Lower leg skin (tissue), 4 donors: Measurements from ENCODE around the gene SMARCA5. TPM values are rescaled to one million over a fixed set of nuclear protein-coding genes. Genes with fewer than 3 reads are reported as not detected.

Source experiments
- DNase-seq, 2 donors: peaks; one replicate each; pipeline ENCODE4 v3.0.0-alpha.2; 2019; ENCODE audit warnings: low spot score in 2 of 2
- H3K4me3 ChIP-seq: fragments of 200-600 bp; sonication (generic); 2 replicates; pipeline ENCODE4 v1.5.1; 2017; ENCODE audit warnings: mild to moderate bottlenecking, low read depth; ENCODE audit not compliant: poor library complexity, severe bottlenecking
- POLR2A ChIP-seq, 2 donors: fragments of 450-650 bp; IDR thresholded peaks; one replicate each; pipeline ENCODE4 v1.6.1; 2016 to 2017; ENCODE audit warnings: antibody characterized with exemption in 2 of 2, mild to moderate bottlenecking in 1 of 2, moderate library complexity in 1 of 2
- WGBS, 2 donors: methylation state at CpG; one replicate each; pipeline ENCODE4 v1.1.5; 2018; 5-methylcytosine and 5-hydroxymethylcytosine counted together
- intact Hi-C: fragments of 100-400 bp; cut with DNase I; formaldehyde crosslinking; loops from one replicate; pipeline ENCODE4 v1.15.0; 2023; ENCODE audit warnings: low total_unique reads
- total RNA-seq, 4 donors: library from RNA; depleted of rRNA; stranded (reverse); fragments of >200 nt; gene quantifications; one replicate each; pipeline ENCODE4 v1.1.0, GENCODE V29; 2016
- TF ChIP-seq, protein P1 (sequence below), 3 donors: fragments of 450-650 bp; IDR thresholded peaks; one replicate each; pipeline ENCODE4 v1.5.1; 2016; ENCODE audit warnings: antibody characterized with exemption in 3 of 3, mild to moderate bottlenecking in 3 of 3, moderate library complexity in 2 of 3

SMARCA5 gene
- total RNA-seq, 4 donors from 2014 or later, result 13.5 to 55.1 (median 18.7) TPM

DNA sequence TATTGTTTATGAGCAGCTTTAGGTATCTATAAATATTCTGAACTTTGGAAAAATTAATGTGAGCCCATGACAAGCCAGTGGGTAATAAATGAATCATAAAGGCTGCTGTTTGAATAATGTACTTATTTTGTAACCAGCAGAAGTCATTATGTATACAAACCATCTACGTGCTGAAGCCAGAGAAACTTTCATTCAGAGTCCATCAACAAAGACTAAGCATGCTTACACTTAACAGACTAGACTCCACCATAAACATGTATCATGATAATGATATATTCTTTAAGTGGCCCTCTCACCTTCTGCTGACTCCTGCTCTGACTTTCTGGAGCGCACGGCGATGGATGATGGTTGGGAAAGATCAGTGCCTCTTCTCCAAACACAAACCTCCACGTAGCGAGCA is 72.0 kb downstream of the SMARCA5 start:
- intact Hi-C loops, result no loop called here
- 89 to 91% methylated on average over 6 of the region's 6 CpGs for WGBS, 2 donors
- no peak overlapping the region for H3K4me3 ChIP-seq
- no peak for DNase-seq
- no peak for TF ChIP-seq POLR2A (IDR thresholded peaks at IDR 0.05)
- TF ChIP-seq, protein P1, sequence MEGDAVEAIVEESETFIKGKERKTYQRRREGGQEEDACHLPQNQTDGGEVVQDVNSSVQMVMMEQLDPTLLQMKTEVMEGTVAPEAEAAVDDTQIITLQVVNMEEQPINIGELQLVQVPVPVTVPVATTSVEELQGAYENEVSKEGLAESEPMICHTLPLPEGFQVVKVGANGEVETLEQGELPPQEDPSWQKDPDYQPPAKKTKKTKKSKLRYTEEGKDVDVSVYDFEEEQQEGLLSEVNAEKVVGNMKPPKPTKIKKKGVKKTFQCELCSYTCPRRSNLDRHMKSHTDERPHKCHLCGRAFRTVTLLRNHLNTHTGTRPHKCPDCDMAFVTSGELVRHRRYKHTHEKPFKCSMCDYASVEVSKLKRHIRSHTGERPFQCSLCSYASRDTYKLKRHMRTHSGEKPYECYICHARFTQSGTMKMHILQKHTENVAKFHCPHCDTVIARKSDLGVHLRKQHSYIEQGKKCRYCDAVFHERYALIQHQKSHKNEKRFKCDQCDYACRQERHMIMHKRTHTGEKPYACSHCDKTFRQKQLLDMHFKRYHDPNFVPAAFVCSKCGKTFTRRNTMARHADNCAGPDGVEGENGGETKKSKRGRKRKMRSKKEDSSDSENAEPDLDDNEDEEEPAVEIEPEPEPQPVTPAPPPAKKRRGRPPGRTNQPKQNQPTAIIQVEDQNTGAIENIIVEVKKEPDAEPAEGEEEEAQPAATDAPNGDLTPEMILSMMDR (IDR thresholded peaks at IDR 0.05), result no peak

DNA sequence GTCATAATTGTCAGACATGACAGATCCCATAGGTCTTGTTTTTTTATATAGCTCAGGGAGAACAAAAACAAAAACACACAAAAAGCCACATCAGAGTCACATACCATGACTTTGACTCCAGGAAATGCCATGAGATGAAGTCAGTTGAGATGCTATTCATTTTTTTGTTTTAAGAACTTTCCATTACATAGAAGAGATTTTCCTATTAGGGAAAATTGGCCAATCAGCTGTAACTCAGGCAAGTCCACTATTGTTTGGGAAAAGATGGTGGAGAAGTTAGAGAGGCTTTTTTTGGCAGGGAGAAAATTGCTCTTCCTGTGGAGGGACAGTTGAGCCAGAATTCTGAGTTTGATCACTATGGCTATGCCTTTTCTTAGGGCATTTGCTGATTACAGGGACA is 72.6 kb downstream of the SMARCA5 start:
- no peak for TF ChIP-seq POLR2A (IDR thresholded peaks at IDR 0.05)
- TF ChIP-seq, protein P1 (IDR thresholded peaks at IDR 0.05), result no peak
- no peak overlapping the region for H3K4me3 ChIP-seq
- DNase-seq, result no peak
- intact Hi-C loops, result no loop called here

DNA sequence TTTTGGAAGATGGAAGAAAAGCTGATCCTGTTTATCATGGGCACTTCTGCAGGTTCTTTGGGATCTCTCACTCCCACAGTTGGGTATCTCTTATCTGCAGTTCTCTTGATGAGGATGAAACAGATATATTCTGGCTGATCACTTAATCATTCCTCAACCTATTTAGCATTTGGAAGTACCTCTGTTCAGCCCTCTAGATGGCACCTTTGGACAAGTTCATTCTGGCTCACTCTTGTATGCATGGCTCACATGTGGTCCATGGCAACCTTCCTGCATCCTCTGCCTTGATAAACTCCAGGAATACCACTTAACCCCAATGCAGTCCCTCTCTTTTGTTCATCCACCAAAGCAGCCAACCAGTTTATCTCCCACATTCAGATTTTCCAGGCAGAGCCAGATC is 74.2 kb downstream of the SMARCA5 start:
- intact Hi-C loops, result no loop called here
- H3K4me3 ChIP-seq, result no peak overlapping the region
- TF ChIP-seq, protein P1 (IDR thresholded peaks at IDR 0.05), result no peak
- TF ChIP-seq POLR2A (IDR thresholded peaks at IDR 0.05), result no peak
- no peak for DNase-seq

DNA sequence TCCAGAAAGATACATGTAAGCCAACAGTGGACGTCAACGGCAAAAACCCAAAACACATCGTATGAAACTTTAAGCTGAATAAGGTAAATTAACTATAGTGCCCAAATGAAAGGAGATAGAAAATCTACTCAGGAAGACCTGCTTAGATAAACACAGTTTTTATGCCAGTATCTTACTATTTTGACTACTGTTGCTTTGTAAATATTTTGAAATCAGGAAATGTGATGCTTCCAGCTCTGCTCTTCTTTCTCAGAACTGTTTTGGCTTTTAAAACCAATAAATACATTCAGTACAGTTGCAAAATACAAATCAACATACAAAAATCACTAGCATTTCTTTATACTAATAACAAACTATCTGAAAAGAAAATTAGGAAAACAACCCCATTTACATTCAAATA is 83.8 kb downstream of the SMARCA5 start:
- intact Hi-C loops, result no loop called here
- 83 to 88% methylated on average over 3 of the region's 3 CpGs for WGBS, 2 donors

DNA sequence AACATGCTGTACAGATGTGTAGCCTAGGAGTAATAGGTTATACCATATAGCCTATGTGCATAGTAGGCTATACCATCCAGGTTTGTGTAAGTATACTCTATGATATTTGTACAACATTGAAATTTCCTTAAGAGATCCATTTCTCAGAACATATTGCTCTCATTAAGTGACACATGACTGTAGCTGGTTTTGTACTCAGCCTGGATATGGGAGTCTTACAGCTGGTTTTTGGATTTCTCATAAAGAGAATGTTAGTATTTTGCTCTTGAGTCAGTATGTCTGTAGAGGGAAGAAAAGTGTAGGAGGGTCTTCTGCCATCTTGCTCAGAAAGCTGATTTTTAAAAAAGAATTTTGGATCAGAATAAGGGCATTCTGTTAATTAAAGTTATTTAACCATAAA is 85.3 kb downstream of the SMARCA5 start:
- intact Hi-C loops, result no loop called here
- no peak for DNase-seq
- TF ChIP-seq POLR2A (IDR thresholded peaks at IDR 0.05), result no peak
- TF ChIP-seq, protein P1 (IDR thresholded peaks at IDR 0.05), result no peak
- H3K4me3 ChIP-seq, result no peak overlapping the region

More for the DNA sequence above, 83.8 kb downstream of the SMARCA5 start:
- DNase-seq, result no peak
- TF ChIP-seq POLR2A (IDR thresholded peaks at IDR 0.05), result no peak
- TF ChIP-seq, protein P1 (IDR thresholded peaks at IDR 0.05), result no peak
- H3K4me3 ChIP-seq, result no peak overlapping the region

DNA sequence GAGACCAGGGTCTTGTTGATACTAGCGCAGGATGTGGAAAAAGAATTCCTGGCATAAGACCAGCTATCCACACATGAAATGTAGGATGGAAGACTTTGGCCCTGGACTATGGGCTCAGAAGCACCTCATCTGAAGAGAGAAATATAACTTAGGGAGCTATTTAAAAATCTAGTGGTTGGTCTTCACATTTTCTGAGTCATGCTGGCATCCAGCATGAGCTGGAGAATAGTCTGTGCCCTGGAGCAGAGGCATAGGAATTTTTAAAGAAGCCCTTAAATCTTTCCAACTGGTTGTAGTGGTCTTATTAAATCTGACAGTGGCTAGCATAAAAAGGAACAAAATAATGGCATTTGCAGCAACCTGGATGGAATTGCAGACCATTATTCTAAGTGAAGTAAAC is 86.3 kb downstream of the SMARCA5 start:
- WGBS, 2 donors, result 94 to 100% methylated on average over 1 of the region's 1 CpG
- TF ChIP-seq, protein P1 (IDR thresholded peaks at IDR 0.05), result no peak
- no peak for TF ChIP-seq POLR2A (IDR thresholded peaks at IDR 0.05)
- intact Hi-C loops, result no loop called here
- DNase-seq, result no peak
- no peak overlapping the region for H3K4me3 ChIP-seq
